Muscle layer of duodenum (tissue), 2 donors: Measurements from ENCODE around the gene ZNF780A.
A peak's percentile ranks its signal among the peaks of the same experiment; 100 is the strongest.
"Not testable (repeated sequence)": the region's sequence is repeated elsewhere in the genome, so short reads cannot be mapped to it uniquely, and the experiment has no call there.

ENCODE experiments used
- H3K27ac ChIP-seq: one replicate; pipeline ENCODE4 v1.7.0; 2013; ENCODE audit warnings: mild to moderate bottlenecking, low read length
- H3K27me3 ChIP-seq: one replicate; pipeline ENCODE4 v1.7.0; 2013; ENCODE audit warnings: low read depth, mild to moderate bottlenecking, control low read depth, low read length
- H3K36me3 ChIP-seq, 2 donors: one replicate each; pipeline ENCODE4 v1.7.0; 2013; ENCODE audit warnings: low read length in 2 of 2, control low read depth in 1 of 2, mild to moderate bottlenecking in 1 of 2; ENCODE audit not compliant: insufficient read depth in 2 of 2, control insufficient read depth in 1 of 2
- H3K4me1 ChIP-seq, 2 donors: one replicate each; pipeline ENCODE4 v1.7.0; 2013; ENCODE audit warnings: low read length in 2 of 2, mild to moderate bottlenecking in 2 of 2, control low read depth in 1 of 2, moderate library complexity in 1 of 2; ENCODE audit not compliant: insufficient read depth in 2 of 2, control insufficient read depth in 1 of 2
- H3K4me3 ChIP-seq, 2 donors: one replicate each; pipeline ENCODE4 v1.7.0; 2013; ENCODE audit warnings: low read length in 2 of 2, low read depth in 1 of 2, mild to moderate bottlenecking in 1 of 2
- H3K9me3 ChIP-seq, 2 donors: one replicate each; pipeline ENCODE4 v1.7.0; 2013; ENCODE audit warnings: low read length in 2 of 2, control low read depth in 1 of 2, mild to moderate bottlenecking in 1 of 2; ENCODE audit not compliant: control insufficient read depth in 1 of 2
- donor health status: healthy.

ZNF780A gene

GRCh38 chr19:40090241-40091204 is at the start of gene ZNF780A:
Gene ZNF780A, minus strand, starts transcription at chr19:40090943. Its CDS starts 6,190 bp downstream, at chr19:40084753.
- Histone ChIP-seq H3K9me3 (no peaks in the 10 kb centered on the region), H3K36me3 (no peaks in the 10 kb centered on the region)

GRCh38 chr19:40139533-40140287 is 49.0 kb upstream of the ZNF780A start:
- Histone ChIP-seq H3K4me1 (no peaks in the 10 kb centered on the region), H3K27ac (no peak overlapping the region), H3K27me3 (no peaks in the 10 kb centered on the region), H3K36me3 (no peaks in the 10 kb centered on the region), H3K9me3 (peaks cover 0 to 4% of the 10 kb centered on the region in 2 donors), H3K4me3 (no peak overlapping the region)

More at GRCh38 chr19:40090241-40091204, at the start of gene ZNF780A:
- peak within 1 kb of the TSS; percentile 97 for H3K4me3 ChIP-seq
- peaks cover 9 to 14% of the 10 kb centered on the region in 2 donors for H3K4me1 ChIP-seq
- no peaks in the 10 kb centered on the region for H3K27me3 ChIP-seq
- H3K27ac ChIP-seq, result peak within 1 kb of the TSS; percentile 84

DNA sequence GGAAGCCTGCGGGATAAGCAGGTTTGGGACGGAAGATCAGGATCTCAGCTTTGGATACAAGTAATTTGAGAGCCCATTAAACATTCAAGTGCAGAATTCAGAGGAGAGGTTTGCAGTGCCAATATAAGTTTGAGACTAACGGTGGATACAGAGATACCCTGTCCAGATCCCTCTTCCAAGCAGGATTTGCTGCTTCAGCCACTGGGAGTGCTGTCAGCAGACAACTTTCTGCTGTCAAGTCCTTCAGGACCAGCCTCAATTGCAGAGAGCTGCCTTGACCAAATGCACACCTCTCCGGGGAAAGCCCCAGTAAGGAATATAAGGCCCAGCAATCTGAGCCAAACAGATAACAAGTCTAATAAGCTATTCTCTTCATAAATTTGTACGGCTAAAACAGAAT is 46.1 kb upstream of the ZNF780A start:
- Histone ChIP-seq H3K4me3 (no peak overlapping the region), H3K4me1 (no peaks in the 10 kb centered on the region), H3K9me3 (peaks cover 0 to 4% of the 10 kb centered on the region in 2 donors), H3K27me3 (no peaks in the 10 kb centered on the region), H3K36me3 (no peaks in the 10 kb centered on the region), H3K27ac (no peak overlapping the region)

- no peaks in the 10 kb centered on the region for H3K27me3 ChIP-seq
- no peak overlapping the region for H3K27ac ChIP-seq
- H3K36me3 ChIP-seq, result no peaks in the 10 kb centered on the region
- no peaks in the 10 kb centered on the region for H3K4me1 ChIP-seq
- no peak overlapping the region for H3K4me3 ChIP-seq
- peaks cover 0 to 9% of the 10 kb centered on the region in 2 donors for H3K9me3 ChIP-seq
These were observed 44.1 kb upstream of the ZNF780A start for GRCh38 chr19:40134866-40135265.

GRCh38 chr19:40133491-40133890 is 42.7 kb upstream of the ZNF780A start:
- H3K27ac ChIP-seq, result no peak overlapping the region
- H3K36me3 ChIP-seq, result no peaks in the 10 kb centered on the region
- no peaks in the 10 kb centered on the region for H3K4me1 ChIP-seq
- no peak overlapping the region for H3K4me3 ChIP-seq
- no peaks in the 10 kb centered on the region for H3K27me3 ChIP-seq
- peaks cover 0 to 7% of the 10 kb centered on the region in 2 donors for H3K9me3 ChIP-seq

DNA sequence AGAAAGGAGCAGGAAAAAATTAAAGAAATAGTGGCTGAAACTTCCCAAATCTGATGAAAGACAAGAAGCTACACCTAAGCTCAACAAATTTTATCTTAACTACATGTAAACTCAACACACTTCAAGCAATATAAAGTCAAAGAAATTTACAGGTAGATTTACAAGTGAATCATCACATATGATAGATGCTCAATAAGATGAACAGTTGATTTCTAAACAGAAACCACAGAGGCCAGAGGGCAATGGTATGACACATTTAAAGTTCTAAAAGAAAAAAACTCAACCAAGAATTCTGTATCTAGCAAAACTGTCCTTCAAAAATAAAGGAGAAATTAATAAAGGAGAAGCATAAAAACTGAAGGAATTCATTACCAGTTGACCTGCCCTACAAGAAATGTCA is 39.3 kb upstream of the ZNF780A start:
- Histone ChIP-seq H3K4me3 (no peak overlapping the region), H3K9me3 (peaks cover 0 to 7% of the 10 kb centered on the region in 2 donors), H3K4me1 (no peaks in the 10 kb centered on the region), H3K27ac (no peak overlapping the region), H3K27me3 (no peaks in the 10 kb centered on the region), H3K36me3 (no peaks in the 10 kb centered on the region)

DNA sequence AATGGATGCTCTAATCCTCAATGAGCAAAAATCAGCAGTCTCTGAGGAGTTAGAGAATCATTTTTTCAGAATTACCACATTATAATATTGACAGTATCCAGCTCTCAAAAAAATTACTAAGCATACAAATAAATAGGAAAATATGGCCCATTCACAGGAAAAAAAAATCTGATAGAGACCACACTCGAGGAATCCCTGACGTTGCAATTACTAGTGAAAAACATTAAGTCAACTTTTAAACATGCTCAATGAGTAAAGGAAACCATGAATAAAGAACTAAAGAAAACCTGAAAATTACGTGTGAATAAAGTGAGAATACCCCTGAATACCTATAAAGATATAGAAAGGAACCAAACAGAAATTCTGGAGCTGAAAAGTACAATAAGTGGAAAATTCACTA is 38.7 kb upstream of the ZNF780A start:
- Histone ChIP-seq H3K27me3 (no peaks in the 10 kb centered on the region), H3K9me3 (peaks cover 0 to 7% of the 10 kb centered on the region in 2 donors), H3K4me1 (no peaks in the 10 kb centered on the region), H3K36me3 (no peaks in the 10 kb centered on the region), H3K4me3 (no peak overlapping the region), H3K27ac (no peak overlapping the region)

DNA sequence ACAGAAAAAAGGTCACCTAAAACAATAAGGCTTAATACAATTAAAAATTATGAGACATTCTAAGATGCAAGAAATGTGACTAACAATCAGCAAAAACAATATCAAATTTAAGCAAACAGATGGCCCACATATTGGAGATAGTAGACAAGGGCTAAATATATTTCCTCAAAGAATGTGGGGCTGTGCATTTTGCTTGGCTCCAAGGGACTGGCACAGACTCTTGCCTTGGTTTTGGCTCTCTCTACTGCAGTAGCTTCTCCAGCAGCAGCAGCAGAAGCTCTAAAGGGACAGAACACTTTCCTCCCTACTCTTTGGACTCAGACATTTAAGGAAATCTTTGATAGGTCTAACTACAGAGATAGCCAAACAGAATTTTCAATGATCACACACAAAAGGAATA is 38.2 kb upstream of the ZNF780A start:
- Histone ChIP-seq H3K4me1 (no peaks in the 10 kb centered on the region), H3K36me3 (no peaks in the 10 kb centered on the region), H3K9me3 (peaks cover 0 to 7% of the 10 kb centered on the region in 2 donors), H3K27ac (no peak overlapping the region), H3K4me3 (no peak overlapping the region), H3K27me3 (no peaks in the 10 kb centered on the region)

DNA sequence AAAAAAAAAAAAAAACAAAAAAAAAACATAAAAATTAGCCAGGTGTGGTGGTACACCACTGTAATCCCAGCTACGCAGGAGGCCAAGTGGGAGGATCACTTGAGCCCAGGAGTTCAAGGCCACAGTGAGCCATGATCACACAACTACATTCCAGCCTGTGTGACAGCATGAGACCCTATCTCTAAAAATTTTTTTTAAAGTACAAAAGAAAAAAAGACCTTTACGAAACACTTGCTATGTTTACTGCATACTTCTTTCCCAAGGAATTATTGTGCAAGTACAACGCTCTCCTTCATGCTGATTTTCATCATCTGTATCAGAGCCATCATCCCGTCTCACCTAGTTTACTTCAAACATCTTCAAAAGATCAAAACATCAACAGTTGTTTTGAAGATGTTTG is 28.6 kb upstream of the ZNF780A start:
- Histone ChIP-seq H3K27ac (no peak overlapping the region), H3K4me1 (no peaks in the 10 kb centered on the region), H3K27me3 (no peaks in the 10 kb centered on the region), H3K9me3 (no peaks in the 10 kb centered on the region), H3K4me3 (no peak overlapping the region), H3K36me3 (no peaks in the 10 kb centered on the region)

DNA sequence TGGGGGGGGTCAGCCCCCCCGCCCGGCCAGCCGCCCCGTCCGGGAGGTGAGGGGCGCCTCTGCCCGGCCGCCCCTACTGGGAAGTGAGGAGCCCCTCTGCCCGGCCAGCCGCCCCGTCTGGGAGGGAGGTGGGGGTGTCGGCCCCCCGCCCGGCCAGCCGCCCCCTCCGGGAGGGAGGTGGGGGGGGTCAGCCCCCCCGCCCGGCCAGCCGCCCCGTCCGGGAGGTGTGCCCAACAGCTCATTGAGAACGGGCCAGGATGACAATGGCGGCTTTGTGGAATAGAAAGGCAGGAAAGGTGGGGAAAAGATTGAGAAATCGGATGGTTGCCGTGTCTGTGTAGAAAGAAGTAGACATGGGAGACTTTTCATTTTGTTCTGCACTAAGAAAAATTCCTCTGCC is 27.9 kb upstream of the ZNF780A start:
- H3K27ac ChIP-seq, H3K36me3 ChIP-seq, H3K4me1 ChIP-seq, H3K9me3 ChIP-seq, H3K27me3 ChIP-seq, H3K4me3 ChIP-seq: not testable (repeated sequence)

GRCh38 chr19:40116075-40116474 is 25.3 kb upstream of the ZNF780A start:
- Histone ChIP-seq H3K27ac (no peak overlapping the region), H3K4me3 (no peak overlapping the region), H3K4me1 (no peaks in the 10 kb centered on the region), H3K36me3 (no peaks in the 10 kb centered on the region), H3K9me3 (no peaks in the 10 kb centered on the region), H3K27me3 (no peaks in the 10 kb centered on the region)
